ENCODE measurements around the gene ASAP2. TPM values are rescaled to one million over a fixed set of nuclear protein-coding genes. Genes with fewer than 3 reads are reported as not detected.

ASAP2 gene
- total and polyA plus RNA-seq, 9 of the 15 experiments (the other 6 are each of a cell fraction or from before 2014, with no cell fraction given) = 0.06 to 4.3 (median 3.1) TPM

- TF ChIP-seq PATZ1 (CRISPR knock-in tag; IDR thresholded peaks at IDR 0.05; ENCODE audit: borderline replicate concordance) (peak; percentile 92; the same call in 1 of the 2 replicates), ZNF57 (CRISPR knock-in tag; IDR thresholded peaks at IDR 0.05) (peak; percentile 80; the same call in 1 of the 2 replicates)
Measured at GRCh38 chr2:9169349-9170107, 37.1 kb upstream of the ASAP2 start (continued).

GRCh38 chr2:9170458-9171130 lies 36.0 kb upstream of the ASAP2 start:
- H3K4me1 ChIP-seq (replicated peaks in 1 of 2; ENCODE audit: control insufficient read depth in 2 of 2, insufficient read depth in 2 of 2, low read length in 2 of 2) = peaks cover 8 to 21% of the 10 kb centered on the region in 2 experiments
- intact Hi-C loops (cut with micrococcal nuclease) = no loop called here
- ChIA-PET POLR2A (interaction anchor here (0.6 to 0.9 kb wide), 4 partner anchors 9 to 1060 kb away, joined by 3 to 4 read pairs (median 3); no protein-coding TSS in a partner anchor), CTCF (ENCODE audit: low intra/inter-chr PET ratio) (no interaction called here)
- H2AFZ ChIP-seq (ENCODE audit: low read depth, low read length) = peak overlapping the region; percentile 59
- ATAC-seq = peak; percentile 25
- in situ Hi-C loops (cut with MboI) = no loop called here
- no TSS peak for BruUV-seq (replicated peaks)
- H3K4me2 ChIP-seq (ENCODE audit: insufficient read depth, low read length) = peak overlapping the region; percentile 38
- 0 out of 4 replicates have a peak overlapping the region, but pooled peaks of 1 of the 2 experiments have one; percentile 12 for H3K9ac ChIP-seq (ENCODE audit: insufficient read depth in 1 of 2, low read depth in 2 of 2, low read length in 2 of 2)
- H4K20me1 ChIP-seq (replicated peaks; ENCODE audit: control insufficient read depth, insufficient read depth, low read length) = no peaks in the 10 kb centered on the region
- no peaks in the 10 kb centered on the region for H3K79me2 ChIP-seq (ENCODE audit: control insufficient read depth, insufficient read depth, low read length)
- H3K36me3 ChIP-seq (ENCODE audit: control insufficient read depth, insufficient read depth, low read length) = no peaks in the 10 kb centered on the region
- peak overlapping the region; percentile 29; the same call in 1 of the 3 replicates for H3K27ac ChIP-seq (ENCODE audit: extremely low read depth, low read depth, low read length)
- WGBS (ENCODE audit: insufficient coverage, low coverage, missing lambda C conversion rate) = 13% methylated on average over 8 of the region's 8 CpGs
- H3K9me1 ChIP-seq (ENCODE audit: control insufficient read depth, insufficient read depth, low read length) = no peaks in the 10 kb centered on the region
- DNase-seq (ENCODE audit: extremely low read depth in 1 of 4, low spot score in 3 of 4) = peak in 1 of 4 experiments; percentile 53
- no peaks in the 10 kb centered on the region for H3K9me3 ChIP-seq (replicated peaks; ENCODE audit: control insufficient read depth, insufficient read depth, low read depth, low read length)
- FAIRE-seq = peak; percentile 87
- H3K27me3 ChIP-seq (ENCODE audit: control insufficient read depth in 2 of 2, insufficient read depth in 2 of 2, low read length in 2 of 2) = peaks cover 5 to 30% of the 10 kb centered on the region in 2 experiments
- H3K4me3 ChIP-seq = no peak overlapping the region
- no peak for TF ChIP-seq FOXA1 (IDR thresholded peaks at IDR 0.05; ENCODE audit: borderline replicate concordance)
- TF ChIP-seq ZNF785 (CRISPR knock-in tag; IDR thresholded peaks at IDR 0.05) = no peak
- TF ChIP-seq CREB3L1 (IDR thresholded peaks at IDR 0.05; ENCODE audit: borderline replicate concordance, low read depth) = no peak
- no peak for TF ChIP-seq THRAP3 (IDR thresholded peaks at IDR 0.05; ENCODE audit: borderline replicate concordance)
- TF ChIP-seq EHMT2 (IDR thresholded peaks at IDR 0.05) = no peak
- no peak for TF ChIP-seq RNF219 (CRISPR knock-in tag; IDR thresholded peaks at IDR 0.05)
- TF ChIP-seq JUND (IDR thresholded peaks at IDR 0.05; ENCODE audit: borderline replicate concordance, low read depth, low read length) = peak; percentile 93
- TF ChIP-seq JUND (tag; IDR thresholded peaks at IDR 0.05; ENCODE audit: borderline replicate concordance, low read depth, low read length) = peak; percentile 94; the same call in 2 of the 3 replicates
- TF ChIP-seq, protein P1, sequence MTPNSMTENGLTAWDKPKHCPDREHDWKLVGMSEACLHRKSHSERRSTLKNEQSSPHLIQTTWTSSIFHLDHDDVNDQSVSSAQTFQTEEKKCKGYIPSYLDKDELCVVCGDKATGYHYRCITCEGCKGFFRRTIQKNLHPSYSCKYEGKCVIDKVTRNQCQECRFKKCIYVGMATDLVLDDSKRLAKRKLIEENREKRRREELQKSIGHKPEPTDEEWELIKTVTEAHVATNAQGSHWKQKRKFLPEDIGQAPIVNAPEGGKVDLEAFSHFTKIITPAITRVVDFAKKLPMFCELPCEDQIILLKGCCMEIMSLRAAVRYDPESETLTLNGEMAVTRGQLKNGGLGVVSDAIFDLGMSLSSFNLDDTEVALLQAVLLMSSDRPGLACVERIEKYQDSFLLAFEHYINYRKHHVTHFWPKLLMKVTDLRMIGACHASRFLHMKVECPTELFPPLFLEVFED (CRISPR knock-in tag; conservative IDR thresholded peaks at IDR 0.05) = no peak
